ES-I3 (cell line): Measurements from ENCODE around the gene MRPL45.
"Not testable (repeated sequence)": the region's sequence is repeated elsewhere in the genome, so short reads cannot be mapped to it uniquely, and the experiment has no call there.

Source experiments
- H3K36me3 ChIP-seq: 2 replicates; pipeline ENCODE4 v1.6.1; 2013; ENCODE audit warnings: mild to moderate bottlenecking, low read length, control low read depth, moderate library complexity; ENCODE audit not compliant: insufficient read depth
- H3K4me1 ChIP-seq: 2 replicates; pipeline ENCODE4 v1.6.1; 2013; ENCODE audit warnings: mild to moderate bottlenecking, control low read depth, low read length; ENCODE audit not compliant: insufficient read depth
- H3K9ac ChIP-seq: 2 replicates; pipeline ENCODE4 v1.6.1; 2013; ENCODE audit warnings: low read depth, mild to moderate bottlenecking, low read length, moderate library complexity
- H3K9me3 ChIP-seq: 2 replicates; pipeline ENCODE4 v1.6.1; 2013; ENCODE audit warnings: mild to moderate bottlenecking, low read length, moderate library complexity; ENCODE audit not compliant: control insufficient read depth, insufficient read depth

MRPL45 gene

DNA sequence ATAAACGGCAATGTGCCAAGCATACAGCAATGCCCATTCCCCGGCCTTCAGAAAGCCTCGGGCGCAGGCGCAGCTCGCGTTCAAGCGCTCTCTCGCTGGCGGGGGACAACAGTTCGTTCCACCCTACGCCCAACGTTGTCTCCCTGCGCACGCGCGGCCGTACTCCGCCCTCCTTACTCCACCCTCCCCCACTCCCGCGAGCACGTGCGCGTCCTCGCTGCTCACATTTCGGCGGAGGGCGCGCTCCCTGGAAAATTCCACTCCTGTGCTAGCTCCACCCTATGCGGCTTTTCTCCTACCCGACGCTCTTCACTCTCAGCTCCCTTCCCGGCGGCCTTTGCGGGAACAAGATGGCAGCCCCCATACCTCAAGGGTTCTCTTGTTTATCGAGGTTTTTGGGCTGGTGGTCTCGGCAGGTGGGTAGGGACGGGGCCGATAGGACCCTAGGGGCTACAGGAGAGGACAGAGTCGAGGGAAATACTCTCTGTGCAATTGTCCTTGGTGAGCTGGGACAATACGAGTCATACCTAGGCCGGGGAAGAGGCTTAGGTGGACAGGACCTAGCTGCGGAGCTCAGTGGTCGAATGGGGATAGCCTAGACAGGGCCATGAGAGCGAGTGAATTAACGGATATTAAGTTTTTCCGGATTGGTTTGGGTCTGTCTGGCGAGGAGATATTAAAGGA is at the start of gene MRPL45:
TSS of gene MRPL45 (plus strand) at position 335 of the 684 bp plus-strand sequence. CDS start at position 351, 16 bp downstream.
- not testable (repeated sequence) for H3K36me3 ChIP-seq, H3K4me1 ChIP-seq, H3K9me3 ChIP-seq
- H3K9ac ChIP-seq = peak within 1 kb of the TSS; percentile 83

DNA sequence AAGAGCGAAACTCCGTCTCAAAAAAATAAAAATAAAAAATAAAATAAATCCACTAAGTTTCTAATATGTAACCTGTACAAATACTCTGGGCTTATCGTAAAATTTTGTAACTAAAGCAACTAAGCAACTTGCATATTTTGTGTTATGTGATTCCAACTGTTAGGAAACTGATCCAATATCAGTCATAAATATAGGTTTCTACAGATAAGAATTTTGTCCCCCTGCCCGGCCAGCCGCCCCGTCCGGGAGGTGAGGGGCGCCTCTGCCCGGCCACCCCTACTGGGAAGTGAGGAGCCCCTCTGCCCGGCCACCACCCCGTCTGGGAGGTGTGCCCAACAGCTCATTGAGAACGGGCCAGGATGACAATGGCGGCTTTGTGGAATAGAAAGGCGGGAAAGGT is 43.8 kb upstream of the MRPL45 start:
- not testable (repeated sequence) for H3K36me3 ChIP-seq, H3K9ac ChIP-seq, H3K9me3 ChIP-seq, H3K4me1 ChIP-seq

DNA sequence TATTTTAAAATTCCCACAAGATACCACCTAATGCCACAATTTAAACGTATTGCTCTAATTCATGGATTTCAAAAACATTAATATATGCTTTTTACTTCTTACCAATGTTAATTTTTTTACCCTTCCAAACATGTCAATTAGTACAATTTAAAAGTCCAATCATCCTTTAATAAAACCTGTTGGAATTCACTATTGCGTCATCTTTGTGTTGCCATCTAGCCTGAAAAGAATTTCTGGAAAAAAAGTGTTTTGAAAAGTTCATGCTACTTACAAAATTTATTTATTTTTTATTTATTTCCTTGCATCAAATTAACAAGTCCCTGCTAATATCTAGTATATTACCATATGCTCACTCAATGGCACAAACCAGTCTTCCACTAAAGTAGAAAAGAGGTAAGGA is 42.6 kb upstream of the MRPL45 start:
- not testable (repeated sequence) for H3K9me3 ChIP-seq, H3K36me3 ChIP-seq, H3K9ac ChIP-seq

DNA sequence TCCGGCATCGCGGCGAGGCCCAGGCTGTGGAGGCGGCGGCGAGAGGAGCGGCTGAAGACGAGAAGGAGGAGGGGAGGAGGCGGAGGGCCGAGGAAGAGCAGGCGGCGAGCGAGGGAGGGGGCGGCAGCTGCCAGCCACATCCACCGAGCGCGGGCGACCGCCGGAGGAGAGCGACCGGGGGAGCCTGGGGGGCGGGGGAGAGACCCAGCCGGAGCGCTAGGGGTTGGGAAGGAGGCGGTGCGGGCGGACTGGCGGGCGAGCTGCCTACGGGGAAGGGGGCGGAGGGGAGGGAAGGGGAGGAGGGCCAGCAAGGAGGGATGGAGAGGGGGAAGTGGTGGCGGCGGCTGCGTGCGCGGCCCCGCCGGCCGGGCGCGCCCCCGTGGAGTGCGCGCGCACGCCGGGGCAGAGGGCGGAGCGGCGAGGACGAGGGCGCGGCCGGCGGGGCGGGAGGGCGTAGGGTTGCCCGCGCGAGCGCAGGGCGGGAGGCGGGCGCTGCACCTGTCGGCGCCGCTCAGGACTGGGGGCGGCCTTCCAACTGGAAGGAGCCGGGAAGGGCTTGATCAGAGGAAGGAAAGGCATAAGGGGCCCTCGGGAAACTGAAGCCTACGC is 39.9 kb upstream of the MRPL45 start:
- H3K9ac ChIP-seq = peak overlapping the region; percentile 28; the same call in 1 of the 2 replicates
- H3K36me3 ChIP-seq, H3K4me1 ChIP-seq, H3K9me3 ChIP-seq: not testable (repeated sequence)

More for the DNA sequence above, 42.6 kb upstream of the MRPL45 start:
- H3K4me1 ChIP-seq = not testable (repeated sequence)

DNA sequence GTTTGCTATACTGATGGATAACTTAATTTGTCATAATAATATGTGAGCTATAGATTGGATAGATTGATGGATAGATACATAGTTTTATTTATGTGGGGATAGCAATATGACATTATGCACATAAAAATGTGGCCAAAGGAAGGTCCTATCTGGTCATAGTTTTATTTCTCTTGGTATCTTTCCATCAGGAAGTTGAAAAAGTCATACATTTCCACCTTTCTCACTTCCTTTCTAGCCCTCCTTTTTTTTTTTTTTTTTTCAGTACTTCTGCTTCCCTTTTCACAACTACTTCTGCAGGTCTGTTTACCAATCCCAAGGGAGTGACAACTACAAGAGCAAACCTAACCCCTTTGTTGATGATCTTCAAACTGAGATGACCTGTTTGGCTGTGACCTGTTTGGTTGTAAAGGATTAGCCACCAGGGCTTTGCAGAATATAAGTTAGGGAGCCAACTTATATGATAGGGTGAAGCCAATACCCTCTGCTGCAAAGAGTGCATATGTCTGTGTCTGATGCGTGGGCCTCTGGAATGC is 30.9 kb upstream of the MRPL45 start:
- H3K9me3 ChIP-seq, H3K4me1 ChIP-seq, H3K36me3 ChIP-seq, H3K9ac ChIP-seq: not testable (repeated sequence)

DNA sequence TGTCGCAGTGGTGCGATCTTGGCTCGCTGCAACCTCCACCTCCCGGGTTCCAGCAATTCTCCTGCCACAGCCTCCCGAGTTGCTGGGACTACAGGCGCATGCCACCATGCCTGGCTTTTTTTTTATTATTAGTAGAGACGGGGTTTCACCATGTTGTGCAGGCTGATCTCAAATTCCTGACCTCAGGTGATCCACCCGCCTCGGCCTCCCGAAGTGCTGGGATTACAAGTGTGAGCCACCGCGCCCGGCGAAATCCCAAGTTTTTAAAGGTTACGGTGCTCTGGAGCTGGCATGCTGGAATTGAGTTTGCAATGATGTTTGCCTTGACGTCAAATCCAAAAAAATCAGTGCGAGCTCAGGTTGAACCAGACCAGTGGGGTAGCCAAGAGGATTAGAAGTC is 30.4 kb upstream of the MRPL45 start:
- not testable (repeated sequence) for H3K4me1 ChIP-seq, H3K9ac ChIP-seq, H3K36me3 ChIP-seq, H3K9me3 ChIP-seq

DNA sequence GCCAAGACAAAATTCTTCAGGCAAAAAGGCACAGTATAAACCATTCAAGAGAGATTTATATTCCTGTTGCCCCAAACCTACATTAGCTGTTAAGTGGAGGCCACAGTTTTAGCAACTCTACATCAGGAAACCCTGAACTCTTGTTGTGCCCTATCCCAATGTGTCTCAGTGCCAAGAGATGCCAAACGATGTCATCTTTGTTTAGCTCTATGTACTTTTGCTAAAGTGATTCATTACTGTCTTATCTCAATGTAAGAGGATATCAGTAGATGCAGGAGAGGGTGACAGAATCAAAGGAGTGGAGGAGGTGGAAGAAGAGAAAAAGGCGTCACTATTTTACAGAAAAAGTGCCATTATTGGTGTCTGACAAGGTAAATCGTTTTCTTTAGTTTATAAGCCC is 28.8 kb upstream of the MRPL45 start:
- H3K36me3 ChIP-seq, H3K9ac ChIP-seq, H3K9me3 ChIP-seq: not testable (repeated sequence)

DNA sequence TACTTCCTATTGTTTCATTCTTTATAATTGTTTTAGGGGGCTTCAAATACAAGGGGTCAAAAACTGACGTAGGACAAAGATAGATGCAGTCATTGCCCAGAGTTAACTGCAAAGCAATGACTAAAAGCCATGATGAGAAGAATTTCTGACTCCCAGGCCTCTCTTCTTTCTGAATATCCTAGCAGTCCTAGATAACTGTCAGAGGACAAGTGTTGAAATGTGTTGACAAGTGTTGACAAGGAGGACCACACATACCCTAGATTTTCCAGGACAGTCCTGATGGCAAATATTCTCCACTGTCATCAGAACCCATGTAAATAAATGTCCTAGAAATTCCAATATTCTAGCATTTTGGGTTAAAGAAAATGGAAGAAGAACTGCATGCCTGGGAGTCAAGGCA is 27.9 kb upstream of the MRPL45 start:
- not testable (repeated sequence) for H3K9me3 ChIP-seq, H3K36me3 ChIP-seq, H3K4me1 ChIP-seq, H3K9ac ChIP-seq

More for the DNA sequence above, 28.8 kb upstream of the MRPL45 start:
- not testable (repeated sequence) for H3K4me1 ChIP-seq

DNA sequence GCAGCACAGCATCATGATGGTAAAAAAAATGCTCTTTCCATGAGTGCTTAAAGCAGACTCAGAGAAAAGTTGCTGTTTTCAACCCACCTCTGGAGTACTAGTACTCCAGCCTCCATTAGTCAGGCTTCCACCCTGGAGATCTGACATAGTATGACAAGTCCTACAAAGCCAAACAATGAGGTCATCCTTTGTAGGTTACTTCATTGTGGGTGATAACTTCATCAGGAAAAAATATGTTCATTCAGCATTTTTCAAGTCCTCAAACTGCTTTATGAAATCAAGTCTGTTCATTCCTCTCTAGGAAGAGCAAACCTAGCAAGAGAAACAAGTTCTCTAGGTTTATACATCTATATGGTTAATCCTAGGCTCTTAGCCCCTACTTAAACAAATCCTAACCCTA is 27.4 kb upstream of the MRPL45 start:
- not testable (repeated sequence) for H3K4me1 ChIP-seq, H3K36me3 ChIP-seq, H3K9ac ChIP-seq, H3K9me3 ChIP-seq

DNA sequence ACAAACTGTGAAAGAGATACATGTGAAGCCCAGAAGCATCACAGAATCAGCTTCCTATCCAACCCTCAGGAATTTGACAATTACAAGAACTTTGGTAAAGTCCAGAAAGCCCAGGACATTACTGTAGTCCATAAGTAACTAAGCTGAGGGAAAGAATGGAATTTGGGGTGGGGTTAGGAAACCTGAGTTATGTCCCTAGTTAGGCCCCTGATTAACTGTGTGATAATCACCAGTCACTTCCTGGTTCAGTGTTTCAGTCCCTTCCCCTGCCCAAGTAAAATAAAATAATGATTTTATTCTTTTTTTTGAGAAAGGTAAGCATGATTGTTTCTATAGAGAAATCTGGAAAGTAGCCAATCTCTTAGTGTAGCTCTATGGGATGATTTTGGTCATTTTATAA is 11.0 kb upstream of the MRPL45 start:
- not testable (repeated sequence) for H3K9me3 ChIP-seq, H3K36me3 ChIP-seq, H3K4me1 ChIP-seq, H3K9ac ChIP-seq

DNA sequence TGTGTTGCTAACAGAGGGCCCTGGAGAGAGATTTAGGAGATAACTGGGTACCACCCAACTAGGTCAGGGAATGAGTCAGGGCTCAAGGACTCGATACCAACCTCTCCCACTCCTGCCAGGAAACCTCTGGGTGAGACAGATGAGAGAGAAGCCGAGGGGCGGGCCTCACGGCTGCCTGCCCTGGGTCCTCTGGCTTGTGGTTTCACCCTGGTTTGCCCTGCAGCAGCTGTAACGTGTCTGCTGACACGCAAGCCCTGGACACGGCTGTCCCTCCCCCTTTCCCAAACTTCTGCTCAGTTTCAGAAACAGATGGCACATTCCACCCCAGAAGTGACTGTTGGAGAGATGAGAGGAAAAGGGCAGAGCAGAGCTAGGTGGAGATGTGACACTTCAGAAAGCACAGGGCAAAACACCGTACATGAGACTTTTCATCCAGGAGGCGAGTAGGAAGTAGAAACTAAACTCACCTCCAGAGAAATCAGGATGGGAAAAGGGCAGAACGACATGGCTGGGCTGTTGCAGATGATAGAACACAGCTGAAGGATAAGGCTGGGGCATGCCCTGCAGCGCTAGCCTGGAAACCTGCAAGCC is 10.4 kb upstream of the MRPL45 start:
- H3K36me3 ChIP-seq, H3K4me1 ChIP-seq, H3K9me3 ChIP-seq, H3K9ac ChIP-seq: not testable (repeated sequence)

DNA sequence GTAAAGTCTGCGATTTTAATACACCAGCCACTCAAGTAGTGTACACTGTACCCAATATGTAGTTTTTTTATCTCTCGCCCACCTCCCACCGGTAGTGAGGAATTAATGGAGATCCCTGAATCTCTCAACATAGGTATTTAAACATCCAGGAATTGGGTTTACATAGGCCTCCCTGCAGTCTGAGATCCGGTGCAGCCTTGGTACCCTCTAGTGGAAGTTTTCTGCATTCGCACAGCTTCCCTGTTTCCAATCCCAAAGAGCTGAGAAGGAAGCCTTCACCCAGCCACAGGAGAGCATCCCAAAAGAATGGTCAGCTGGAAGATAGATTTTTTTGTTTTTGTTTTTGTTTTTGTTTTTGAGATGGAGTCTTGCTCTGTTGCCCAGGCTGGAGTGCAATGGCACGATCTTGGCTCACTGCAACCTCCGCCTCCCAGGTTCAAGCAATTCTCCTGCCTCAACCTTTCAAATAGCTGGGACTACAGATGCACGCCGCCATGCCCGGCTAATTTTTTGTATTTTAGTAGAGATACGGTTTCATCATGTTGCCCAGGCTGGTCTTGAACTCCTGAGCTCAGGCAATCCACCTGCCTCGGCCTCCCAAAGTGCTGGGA is 8.6 kb upstream of the MRPL45 start:
- H3K9me3 ChIP-seq, H3K4me1 ChIP-seq, H3K36me3 ChIP-seq, H3K9ac ChIP-seq: not testable (repeated sequence)

DNA sequence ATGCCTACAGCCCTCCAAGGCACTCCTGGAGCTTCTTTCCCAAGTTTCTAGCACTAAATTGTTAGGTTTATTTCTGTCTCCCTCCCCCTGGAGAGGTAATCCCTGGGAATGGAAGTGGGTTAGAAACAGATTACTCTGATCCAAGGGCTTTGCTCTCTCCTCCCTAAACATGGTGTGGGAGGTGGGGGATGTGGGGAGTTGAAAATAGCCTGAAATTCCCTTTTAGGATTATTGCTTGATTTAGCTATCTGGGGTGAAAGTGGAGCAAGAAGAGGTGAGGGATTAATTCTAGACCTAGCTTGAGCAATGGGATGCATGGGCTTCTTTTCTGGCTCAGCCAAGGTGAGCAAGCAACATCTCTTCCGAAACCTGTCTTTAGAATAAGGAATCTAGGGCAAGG is 7.2 kb upstream of the MRPL45 start:
- H3K9ac ChIP-seq, H3K9me3 ChIP-seq, H3K36me3 ChIP-seq, H3K4me1 ChIP-seq: not testable (repeated sequence)

DNA sequence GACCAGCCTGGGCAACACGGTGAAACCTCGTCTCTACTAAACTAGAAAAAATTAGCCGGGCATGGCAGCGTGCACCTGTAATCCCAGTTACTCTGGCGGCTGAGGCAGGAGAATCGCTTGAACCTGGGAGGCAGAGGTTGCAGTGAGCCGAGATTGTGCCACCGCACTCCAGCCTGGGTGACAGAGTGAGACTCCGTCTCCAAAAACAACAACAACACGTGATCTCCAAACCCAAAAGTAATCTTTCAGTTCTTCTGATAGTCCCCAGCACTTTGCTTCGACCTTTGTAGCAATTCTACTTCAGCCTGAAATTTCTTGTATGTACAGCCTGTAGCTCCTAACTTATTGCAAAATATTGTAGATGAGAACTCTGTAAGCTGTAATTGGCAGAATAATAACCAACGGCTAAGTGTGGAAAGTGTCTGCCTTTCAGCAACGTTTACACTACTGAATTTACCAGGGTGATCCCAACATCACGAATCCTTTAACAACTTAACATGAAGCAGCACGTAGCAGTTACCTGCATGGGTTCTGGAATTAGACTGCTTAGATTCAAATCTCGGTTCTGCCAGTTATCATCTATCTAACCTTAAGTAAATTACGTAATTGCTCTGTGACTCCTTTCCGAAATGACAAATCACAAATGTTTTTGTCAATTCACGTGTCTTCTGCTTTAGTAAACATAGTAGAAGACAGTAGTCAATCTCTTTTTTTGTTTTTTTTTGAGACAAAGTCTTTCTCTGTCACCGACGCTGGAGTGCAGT is 1.2 kb upstream of the MRPL45 start:
- H3K9ac ChIP-seq = peak overlapping the region; percentile 20; the same call in 1 of the 2 replicates
- not testable (repeated sequence) for H3K36me3 ChIP-seq, H3K9me3 ChIP-seq, H3K4me1 ChIP-seq
